Inflammatory macrophage treated with lipopolysaccharide for 1 hour (primary cell): ENCODE data around the gene KCNT2.
A peak's percentile ranks its signal among the peaks of the same experiment; 100 is the strongest.

Experiments
- DNase-seq, 2 donors: peaks; one replicate each; pipeline ENCODE4 v3.0.0-alpha.2; 2020 to 2022

The KCNT2 gene

DNA sequence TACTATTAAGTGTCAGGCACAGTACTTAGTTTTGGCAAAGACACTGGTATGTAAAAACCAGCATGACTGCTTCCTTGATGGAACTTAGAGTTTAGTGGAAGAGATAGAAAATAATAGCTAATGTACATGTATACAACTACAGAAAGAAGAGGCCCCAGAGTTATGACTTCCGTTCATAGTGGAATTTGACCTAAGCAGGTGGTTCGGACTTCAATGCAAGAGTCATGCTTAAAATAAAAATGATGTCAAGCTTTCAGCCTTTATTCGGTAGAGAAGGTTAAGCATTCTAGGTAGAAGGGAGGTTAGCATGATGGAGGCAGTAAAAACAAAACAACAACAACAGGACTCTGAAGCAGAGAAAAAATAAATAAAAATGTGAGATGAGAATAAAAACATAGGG, 165.9 kb downstream of the KCNT2 start:
- no peak for DNase-seq

DNA sequence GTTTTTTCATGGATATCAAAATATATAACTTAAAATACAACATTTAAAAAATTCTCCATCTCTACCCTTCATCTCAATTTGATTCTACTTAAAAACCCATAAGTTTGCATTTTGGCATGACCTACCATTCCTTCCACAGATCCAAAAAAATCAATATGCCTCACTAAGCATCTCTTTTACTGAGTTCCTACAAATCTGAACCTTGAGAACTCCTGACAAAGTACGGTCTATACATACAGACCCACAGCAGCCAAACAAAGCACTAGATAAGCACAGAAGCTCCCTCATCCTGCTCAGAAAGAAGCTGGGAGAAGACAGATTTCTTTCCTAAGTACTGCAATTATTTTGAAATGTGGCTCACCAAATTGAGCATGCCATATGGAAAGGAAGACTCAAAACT, 167.5 kb downstream of the KCNT2 start:
- no peak for DNase-seq

DNA sequence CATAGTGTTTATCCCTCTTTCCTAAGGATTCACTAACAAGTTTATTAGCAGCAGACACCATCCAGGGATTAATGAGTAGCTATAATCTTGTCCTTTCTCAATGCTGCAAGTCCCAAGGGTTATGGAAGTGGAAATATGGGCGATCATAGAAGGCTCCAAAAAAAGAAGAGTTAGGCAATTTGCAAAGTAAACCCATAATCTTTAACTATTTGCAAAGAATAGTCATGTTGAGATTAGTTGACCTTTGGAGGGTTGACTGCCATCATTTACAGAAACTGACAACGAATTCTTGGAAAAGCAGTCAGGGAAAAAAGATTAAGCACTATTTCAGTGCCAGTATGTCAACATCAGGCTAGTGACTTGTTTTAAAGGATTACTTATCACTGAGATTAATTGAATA, 169.9 kb downstream of the KCNT2 start:
- DNase-seq, result no peak

DNA sequence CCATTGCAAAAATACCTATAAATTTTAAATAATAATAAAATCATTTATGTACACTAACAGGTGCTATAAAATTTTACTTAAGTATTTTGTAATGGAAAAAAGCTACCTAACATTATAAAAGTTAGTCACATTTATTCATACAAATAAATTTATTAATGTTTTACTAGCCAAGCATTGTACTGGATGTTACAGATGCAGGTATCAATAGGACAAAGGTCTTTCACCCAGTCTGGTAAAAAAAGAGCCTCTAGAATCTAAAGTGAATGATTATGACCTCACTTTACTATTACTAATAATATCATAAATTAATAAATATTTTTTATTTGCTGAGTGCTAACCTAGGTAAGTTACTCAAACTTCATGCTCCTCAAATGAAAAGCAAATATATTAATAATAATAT, 170.6 kb downstream of the KCNT2 start:
- no peak for DNase-seq

DNA sequence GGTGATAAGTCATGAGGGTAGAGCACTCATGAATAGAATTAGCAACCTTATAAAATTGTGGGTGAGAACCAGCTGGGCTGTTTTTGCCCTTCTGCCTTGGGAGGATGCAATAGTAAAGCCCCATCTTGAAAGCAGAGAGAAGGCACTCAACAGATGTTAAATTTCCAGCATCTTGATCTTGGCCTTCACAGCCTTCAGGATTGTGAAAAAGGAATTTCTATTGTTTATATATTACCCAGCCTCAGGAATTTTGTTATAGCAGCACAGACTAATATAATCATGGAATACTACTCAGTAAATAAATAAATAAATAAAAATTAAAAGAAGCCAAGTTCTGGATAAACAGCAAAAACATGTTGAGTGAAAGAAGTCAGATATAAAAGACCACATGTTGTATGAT, 175.2 kb downstream of the KCNT2 start:
- DNase-seq, result no peak

DNA sequence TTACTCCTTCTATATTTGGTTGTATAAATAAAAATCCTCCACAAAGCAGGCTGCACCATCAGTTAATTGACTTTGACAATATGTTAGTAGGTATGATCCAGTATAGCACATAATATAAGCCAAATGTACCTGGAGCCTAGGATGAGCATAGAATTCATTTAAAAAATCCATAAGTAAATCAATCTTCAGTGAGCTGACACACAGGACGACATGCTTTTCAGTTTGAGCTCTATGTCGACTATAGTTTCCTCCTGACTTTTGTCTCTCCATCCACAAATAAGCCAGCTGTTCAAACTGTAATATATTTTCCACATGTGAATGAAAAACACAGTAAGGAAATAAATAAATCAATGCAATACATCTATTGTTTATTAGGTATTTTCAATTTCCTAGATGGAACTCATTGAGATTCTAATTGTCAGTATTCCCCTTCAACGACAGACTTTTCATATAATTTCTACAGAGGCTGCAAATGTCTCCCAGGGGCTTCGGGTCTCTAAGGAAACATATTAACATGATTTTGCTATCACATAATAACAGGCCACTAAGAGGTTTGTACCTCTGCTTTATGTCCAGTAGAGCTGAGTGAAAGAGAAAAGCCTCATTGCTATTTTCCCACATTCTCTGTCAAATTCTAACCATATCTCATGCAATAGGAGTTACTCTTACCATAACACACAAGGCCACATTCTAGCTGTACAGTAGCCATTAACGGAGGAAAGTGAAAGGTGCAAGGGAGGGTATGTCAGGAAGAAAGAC, 180.1 kb downstream of the KCNT2 start:
- no peak for DNase-seq

DNA sequence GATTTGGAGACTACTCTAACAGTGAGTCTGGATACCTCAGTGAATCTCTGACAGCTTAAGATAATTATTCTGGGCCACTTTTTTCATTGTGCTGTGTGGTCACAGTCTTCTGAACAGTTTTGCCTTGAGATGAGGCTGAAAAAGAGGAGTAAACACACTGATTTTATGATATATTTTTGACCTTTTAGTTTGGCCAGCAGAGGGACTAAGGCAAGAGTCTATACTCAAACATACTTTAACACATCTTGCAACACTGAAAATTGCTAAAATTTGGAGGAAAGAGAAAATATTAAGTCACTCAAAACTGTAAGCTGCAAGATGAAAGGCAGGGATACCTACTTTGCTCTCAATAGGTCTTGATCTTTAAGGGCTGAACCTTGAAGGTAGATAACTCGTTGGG, 182.7 kb downstream of the KCNT2 start:
- no peak for DNase-seq

DNA sequence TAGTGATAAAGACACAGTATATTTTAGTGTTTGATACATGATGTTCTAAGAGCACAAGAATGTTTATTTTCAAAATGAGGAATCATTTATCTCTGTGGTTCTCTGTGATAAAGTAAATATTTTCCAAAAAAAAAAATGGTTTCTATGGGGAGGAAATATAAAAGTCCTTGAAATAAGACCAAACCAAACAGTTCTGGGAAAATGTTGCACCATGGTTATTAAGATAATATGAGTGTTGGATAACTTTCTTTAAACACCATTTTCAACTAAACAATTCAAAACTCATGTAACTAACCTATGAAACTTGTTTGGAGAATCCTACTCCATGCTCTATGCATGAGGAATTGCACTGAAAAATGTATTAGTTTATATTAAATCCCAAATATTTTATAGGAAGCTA, 184.6 kb downstream of the KCNT2 start:
- no peak for DNase-seq

DNA sequence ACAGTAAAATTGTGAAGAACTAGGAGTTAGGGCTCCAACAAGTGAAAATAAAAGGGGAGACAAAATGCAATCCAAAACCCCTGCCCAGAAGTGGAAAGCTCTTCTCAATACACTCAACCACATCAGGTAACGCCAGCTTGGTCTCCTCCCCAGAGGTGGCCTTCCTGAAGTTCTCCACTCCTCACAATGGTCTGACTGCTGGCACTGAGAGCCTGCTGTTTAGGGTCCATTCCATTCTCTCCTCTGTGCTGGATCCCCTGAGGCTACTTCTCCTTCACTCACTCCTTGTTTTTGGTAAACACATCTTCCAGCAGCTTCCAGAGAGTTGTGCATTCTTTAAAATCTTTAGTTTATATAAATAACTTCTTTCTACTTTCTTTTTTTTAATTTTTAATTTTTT, 189.5 kb downstream of the KCNT2 start:
- DNase-seq, result no peak

DNA sequence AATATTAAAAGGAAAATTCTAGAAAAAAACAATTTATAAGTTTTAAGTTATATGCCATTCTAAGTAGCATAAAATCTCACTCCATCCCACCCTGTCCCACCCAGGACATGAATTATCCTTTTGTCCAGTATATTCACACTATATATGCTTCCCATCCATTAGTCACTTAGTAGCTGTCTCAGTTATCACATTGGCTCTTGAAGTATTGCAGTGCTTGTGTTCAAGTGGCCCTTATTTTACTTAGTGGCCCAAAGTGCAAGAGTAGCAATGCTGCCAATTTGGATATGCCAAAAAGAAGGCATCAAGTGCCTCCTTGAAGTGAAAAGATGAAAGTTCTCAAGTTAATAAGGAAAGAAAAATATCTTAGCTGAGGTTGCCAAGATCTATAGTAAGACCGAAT, 192.3 kb downstream of the KCNT2 start:
- DNase-seq, result no peak

DNA sequence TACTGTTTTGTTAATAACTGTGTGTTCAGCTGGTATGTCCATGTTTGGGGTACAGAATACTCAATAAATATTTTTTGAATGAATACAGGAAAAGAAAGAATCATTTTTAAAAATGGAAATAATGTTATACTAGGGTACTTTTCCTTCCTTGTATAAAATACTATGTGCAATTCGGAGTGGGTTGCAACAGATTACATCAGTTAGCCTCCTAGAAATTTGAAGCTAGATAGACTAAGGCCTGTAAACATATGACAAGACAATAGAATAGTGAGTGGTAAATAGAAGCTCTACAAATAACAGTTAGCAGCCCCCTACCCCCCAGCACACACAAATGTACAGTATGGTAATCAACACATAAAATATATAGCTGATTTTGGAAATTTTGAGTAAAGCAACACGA, 195.9 kb downstream of the KCNT2 start:
- DNase-seq, result no peak

DNA sequence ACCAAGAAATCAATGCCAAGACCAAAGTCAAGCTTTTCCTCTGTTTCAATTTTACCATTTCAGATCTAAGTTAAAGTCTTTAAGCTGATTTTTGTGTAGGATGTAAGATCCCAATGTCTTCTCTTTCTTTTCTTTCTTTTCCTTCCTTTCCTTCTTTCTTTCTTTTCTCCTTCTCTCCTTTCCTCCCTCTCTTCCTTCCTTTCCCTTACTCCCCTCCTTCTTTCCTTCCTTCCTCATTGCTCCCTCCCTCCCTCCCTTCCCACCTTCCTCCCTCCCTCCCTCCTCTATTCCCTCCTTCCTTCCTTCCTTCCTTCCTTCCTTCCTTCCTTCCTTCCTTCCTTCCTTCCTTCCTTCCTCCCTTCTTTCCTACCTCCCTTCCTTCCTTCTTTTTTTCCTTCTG, 197.5 kb downstream of the KCNT2 start:
- no peak for DNase-seq

DNA sequence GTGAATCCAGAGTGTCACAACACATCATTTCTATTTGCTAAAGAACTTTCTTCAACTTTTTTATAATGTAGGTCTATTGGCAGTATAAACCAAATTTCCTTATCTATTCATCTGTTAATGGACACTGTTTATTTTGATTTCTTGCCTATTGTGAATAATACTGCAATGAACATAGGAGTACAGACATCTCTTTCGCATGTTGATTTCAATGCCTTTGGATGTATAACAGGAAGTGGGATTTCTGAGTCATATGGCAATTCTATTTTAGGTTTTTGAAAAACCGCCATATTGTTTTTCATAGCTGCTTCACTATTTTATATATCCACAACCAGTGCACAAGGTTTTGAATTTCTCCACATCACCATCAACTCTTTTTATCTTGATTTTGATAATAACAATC, 198.7 kb downstream of the KCNT2 start:
- no peak for DNase-seq

DNA sequence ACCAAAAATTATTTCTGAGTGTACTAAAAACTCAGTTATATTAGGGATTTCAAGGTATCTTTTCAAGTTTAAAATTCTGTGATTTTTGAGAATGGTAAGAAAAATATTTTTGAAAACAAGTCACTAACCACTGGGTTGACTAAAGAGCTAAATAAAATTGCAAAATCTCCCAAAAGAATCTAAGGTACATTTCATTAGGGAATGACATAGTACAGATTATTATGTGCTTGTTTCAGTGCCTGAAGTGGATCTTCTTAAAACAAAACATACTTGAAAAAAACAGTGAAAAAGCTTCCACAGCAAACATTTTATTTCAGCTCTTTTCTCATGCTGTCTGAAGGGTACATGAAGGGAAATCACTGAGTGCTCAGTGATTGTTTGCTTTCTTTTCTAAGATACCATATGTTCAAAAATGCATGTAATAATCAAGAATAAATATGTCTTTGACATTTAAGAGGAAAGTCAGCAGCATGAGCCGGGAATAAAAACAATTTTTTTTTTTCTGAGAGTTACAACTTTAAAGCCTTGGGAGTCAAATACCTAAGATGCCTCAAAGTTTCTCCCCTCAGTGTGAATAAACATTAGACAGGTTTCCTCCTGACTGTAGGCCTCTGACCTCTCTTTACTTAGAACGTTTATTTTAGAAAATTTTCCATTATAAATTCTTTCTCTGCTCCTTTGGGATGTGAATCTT, 200.7 kb downstream of the KCNT2 start:
- no peak for DNase-seq

DNA sequence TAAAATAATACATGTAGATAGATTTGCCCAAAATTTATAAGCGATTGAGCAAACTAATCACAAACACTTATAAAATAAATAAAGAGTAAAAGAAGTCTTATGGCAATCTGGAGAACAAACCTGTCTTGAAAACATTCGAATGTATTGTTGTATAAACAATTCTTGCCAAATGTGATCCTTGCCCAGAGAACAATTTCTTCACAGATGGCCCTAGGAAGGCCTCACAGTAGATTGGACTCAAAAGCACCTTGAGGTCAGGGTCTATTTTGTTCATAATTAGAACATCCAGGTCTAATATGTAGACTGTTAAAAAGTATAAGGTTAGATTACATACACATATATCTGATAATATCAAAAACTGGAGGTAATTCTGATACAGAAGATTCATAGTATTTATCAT, 202.4 kb downstream of the KCNT2 start:
- DNase-seq, result no peak

DNA sequence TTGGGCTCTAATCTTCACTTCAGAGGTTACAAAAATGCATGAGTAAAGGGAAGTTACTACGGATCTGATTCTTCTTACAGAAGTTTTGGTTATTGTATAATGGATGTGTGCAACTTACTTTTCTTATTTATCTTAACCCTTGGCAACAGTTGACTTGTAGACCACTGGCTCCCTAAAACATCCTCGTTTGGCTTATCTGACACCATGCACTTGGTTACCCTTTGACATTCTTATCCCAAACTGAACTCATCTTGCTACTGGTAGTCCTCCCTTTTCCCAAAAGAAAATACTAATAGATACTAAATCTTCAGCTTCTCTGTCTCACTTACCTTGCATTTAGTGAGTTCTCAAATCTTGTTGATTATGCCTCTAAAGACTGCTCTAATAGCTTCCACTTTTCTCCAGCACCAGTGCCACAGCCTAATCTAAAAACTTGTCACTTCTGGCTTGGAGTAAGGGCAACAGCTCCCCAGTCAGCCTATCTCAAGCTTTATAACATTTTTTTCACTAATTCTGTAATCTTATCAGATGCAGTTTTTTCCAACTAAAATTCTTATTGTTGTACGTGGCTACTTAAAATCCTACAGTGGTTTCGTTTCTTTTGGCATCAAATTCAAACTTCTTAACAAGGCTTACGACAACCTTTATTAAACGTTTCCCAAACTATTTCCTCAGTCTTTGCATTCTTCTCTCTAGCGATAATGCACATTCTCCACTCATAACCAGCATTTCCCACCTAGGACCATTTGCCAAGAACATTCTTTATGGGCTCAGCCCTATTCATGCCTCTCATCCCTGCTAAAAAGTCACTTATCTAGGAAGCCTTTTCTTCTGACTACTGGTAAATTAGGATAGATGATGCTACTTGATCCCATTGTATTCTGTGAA, 204.2 kb downstream of the KCNT2 start:
- DNase-seq, result no peak

DNA sequence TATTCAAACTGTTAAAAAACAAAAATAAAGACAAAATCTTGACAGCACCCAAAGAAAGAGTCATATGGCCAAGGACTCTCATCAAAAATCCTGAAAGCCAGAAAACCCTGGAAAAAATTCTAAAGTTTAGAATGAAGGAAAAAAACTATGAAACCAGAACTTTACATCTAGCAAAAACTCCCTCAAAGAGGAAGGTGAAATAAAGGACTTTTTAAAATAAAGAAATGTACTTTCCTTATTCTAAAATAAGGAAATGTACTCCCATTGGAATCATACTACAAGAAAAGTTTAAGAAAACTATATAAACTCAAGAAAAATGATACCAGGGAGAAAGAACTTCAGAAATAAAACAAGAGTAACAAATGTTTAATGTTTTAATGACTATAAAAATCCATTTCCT, 206.3 kb downstream of the KCNT2 start:
- DNase-seq, result peak; percentile 55 to 56

DNA sequence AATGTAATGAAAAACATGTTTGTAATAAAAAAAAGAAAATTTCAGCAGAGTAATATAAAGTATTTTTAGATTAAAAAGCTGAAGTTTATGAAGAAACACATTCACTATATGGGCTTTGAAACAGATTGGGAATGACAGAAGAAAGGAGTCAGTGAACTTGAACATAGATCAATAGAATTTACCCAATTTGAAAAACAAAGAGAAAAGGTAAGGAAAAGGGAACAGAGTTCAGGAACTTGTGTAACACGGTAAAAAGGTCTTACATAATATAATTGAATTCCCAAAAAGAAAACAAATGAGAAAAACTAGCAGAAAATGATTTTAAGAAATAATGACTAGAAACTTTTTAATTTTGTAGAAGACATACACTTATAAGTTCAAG, 206.8 kb downstream of the KCNT2 start:
- no peak for DNase-seq

DNA sequence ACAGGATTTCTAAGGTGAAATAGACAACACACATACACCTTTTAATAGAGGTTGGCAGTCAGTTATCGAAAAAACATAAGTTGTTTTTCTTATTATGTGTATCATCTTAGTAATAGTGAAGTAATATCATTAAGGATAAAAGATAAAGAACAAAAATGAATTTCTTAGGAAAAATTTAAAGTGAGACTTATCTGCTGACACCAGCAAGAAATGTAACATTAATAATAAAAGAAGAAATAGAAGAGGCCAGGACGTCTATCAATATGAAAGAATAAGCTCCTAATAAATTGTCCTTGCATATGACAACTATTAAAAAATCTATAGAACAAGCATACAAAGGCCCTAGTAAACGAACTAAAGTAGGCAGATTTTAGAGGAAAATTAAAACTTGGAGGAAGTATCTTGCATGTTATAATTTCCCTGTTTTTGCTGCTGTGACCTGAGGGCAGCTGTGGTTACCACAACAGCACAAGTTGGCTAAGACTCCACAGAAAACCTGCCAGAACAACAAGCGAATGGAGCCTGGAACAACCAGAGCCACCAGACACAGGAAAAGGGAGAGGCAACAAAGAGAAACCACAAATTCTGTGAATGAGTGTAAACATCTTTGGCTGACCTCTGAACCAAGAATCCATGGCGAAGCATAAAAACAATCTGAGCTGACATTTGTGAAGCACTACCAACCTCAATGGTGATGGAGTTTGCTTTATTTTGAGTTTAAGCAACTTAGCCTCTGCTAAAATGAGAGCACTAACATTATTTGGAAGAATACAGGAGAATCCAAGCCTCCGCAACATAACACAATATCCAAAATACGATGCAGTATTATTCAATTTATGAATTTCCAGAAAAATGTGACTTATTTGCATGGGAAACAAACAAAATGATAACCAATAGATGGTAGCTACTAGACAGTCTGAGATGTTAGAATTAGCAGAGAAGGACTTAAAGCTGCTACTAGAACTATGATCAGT, 207.5 kb downstream of the KCNT2 start:
- DNase-seq, result peak in 1 of 2 donors; percentile 11

DNA sequence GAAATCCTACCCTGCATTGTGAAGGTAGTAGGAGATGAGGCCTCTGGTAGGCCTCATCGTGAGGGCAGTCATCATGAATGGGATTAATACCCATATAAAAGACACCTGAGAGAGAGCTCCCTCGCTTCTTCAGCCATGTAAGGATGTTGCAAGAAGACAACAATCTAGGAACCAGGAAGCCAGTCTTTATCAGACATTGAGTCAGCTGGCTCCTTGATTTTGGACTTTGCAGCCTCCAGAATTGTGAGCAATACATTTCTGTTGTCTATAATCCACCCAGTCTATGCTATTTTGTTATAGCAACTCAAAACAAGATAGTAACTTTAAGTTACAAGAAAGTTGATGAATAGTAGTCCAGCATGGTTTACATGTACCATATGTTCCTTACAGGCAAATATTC, 208.5 kb downstream of the KCNT2 start:
- DNase-seq, result no peak

DNA sequence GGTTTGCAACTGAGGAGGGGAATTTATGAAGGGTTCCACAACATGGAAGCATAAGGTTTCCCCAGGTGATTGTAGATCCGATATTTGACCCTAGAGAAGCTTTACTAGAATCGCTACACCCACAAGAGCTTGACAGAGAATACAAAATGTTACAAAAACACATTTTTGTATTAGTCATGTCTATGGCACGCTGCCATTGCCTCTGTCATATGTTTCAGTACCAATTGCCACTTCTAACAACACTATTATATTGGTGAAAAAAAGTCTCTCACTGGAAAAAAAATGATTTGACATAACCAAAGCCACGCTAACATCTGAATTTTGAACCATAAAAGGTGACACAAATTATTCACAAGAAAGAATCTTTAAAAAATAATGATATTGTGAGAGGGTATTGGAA, 214.5 kb downstream of the KCNT2 start:
- DNase-seq, result no peak

DNA sequence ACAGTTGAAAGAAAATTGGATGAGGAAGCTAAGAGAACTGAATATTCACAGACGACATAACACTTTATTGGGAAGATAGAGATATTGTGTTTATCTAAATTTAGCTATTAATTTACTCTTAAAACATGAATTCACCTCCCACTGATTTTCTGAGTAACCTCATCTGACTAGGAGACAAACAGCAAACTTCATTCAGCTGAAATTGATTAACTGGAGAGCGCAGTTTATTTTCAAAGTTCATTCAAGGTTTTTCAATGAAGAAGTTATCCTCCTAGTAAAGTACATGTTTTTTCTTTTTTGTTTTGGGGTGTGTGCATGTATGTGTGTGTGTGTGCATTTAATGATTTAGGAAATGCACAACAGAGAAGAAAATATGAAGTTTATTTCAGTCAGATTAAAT, 215.0 kb downstream of the KCNT2 start:
- no peak for DNase-seq

DNA sequence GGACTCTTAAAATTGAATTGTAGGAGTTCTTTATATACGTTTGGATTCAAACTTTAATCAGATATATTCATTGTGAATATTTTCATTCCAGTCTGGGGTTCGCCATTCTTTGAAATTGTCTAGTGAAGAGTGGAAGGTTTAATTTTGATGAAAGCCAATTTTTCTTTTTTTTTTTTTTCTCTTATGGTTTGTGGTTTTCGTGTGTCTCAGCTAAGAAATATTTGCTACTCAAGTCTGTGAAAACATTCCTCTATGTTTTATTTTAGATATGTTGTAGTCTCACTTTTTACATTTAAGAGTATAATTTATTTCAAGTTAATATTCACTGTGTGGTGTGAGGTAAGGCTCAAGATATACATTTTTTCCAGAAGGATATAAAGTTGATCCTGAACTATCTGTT, 220.5 kb downstream of the KCNT2 start:
- no peak for DNase-seq
